ENCODE data around the gene HIVEP2. TPM values are rescaled to one million over a fixed set of nuclear protein-coding genes. Genes with fewer than 3 reads are reported as not detected.
A peak's percentile ranks its signal among the peaks of the same experiment; 100 is the strongest.

Gene HIVEP2
- total and polyA plus RNA-seq, 4 experiments from 2014 or later, result 5.0 to 92.7 (median 56.7) TPM

GRCh38 chr6:142822842-142823241 lies 122.1 kb downstream of the HIVEP2 start:
- H3K36me3 ChIP-seq (ENCODE audit: insufficient read depth, low read length), result no peaks in the 10 kb centered on the region
- H3K4me1 Mint-ChIP-seq, result peaks cover 55 to 78% (median 69%) of the 10 kb centered on the region in 4 donors
- H3K4me3 ChIP-seq (ENCODE audit: low read length in 2 of 2), result no peak overlapping the region
- peaks cover 0 to 2% (median 0%) of the 10 kb centered on the region in 8 donors for H3K9me3 Mint-ChIP-seq
- peaks cover 20 to 29% of the 10 kb centered on the region in 2 donors for H3K36me3 Mint-ChIP-seq
- peak in 1 of 5 donors; percentile 20 for DNase-seq
- intact Hi-C loops (cut with micrococcal nuclease), result loop anchor here (5.0 kb wide), 2 partner anchors 34 to 36 kb away; no protein-coding TSS in a partner anchor
- ChIA-PET POLR2A (ENCODE audit: partially characterized antibody) (interaction anchor here (1.2 kb wide), 1 partner anchor 8 kb away, joined by 4 read pairs; no protein-coding TSS in a partner anchor), CTCF (ENCODE audit: partially characterized antibody) (no interaction called here)
- peaks cover 0 to 3% of the 10 kb centered on the region in 2 donors for H3K27me3 Mint-ChIP-seq
- H3K27ac ChIP-seq (ENCODE audit: low read depth, low read length), result peak overlapping the region; percentile 37
- peak overlapping the region; percentile 79 to 100 (median 92) for H3K27ac Mint-ChIP-seq
- H3K4me3 Mint-ChIP-seq, result peak overlapping the region in 7 of 8 donors; percentile 10 to 70 (median 57)
- no peaks in the 10 kb centered on the region for H3K27me3 ChIP-seq (ENCODE audit: insufficient read depth, low read length)
- H3K9me3 ChIP-seq (ENCODE audit: control insufficient read depth in 1 of 2, low read length in 2 of 2), result no peaks in the 10 kb centered on the region
- peaks cover 82% of the 10 kb centered on the region for H3K4me1 ChIP-seq (ENCODE audit: insufficient read depth, low read length)

DNA sequence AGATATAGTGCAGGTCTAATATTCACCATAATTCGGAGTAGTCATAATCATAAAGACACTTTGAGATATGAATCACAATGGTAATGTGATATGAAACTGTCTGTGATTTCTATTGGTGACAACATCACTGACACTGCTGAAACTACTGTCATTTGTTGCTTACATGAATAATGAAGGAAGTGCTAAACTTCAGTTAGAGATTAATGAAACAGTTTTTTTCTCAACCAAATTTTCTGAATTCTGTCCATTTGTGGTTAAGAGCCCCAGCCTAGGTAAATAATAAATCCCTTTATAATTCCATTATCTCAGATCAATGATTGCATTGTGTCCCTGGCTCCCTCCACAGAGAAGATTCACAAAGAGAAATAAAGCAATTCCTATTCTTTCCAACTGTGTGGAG lies 122.6 kb downstream of the HIVEP2 start:
- Histone ChIP-seq H3K27me3 (ENCODE audit: insufficient read depth, low read length) (no peaks in the 10 kb centered on the region), H3K4me3 (ENCODE audit: low read length in 2 of 2) (no peak overlapping the region), H3K27ac (ENCODE audit: low read depth, low read length) (peak overlapping the region; percentile 37), H3K4me1 (ENCODE audit: insufficient read depth, low read length) (peaks cover 82% of the 10 kb centered on the region), H3K36me3 (ENCODE audit: insufficient read depth, low read length) (no peaks in the 10 kb centered on the region), H3K9me3 (ENCODE audit: control insufficient read depth in 1 of 2, low read length in 2 of 2) (no peaks in the 10 kb centered on the region)
- ChIA-PET POLR2A (ENCODE audit: partially characterized antibody) (interaction anchor here (1.0 to 1.2 kb wide), 2 partner anchors 8 to 23 kb away, joined by 3 to 4 read pairs; no protein-coding TSS in a partner anchor), CTCF (ENCODE audit: partially characterized antibody) (no interaction called here)
- intact Hi-C loops (cut with micrococcal nuclease), result loop anchor here (5.0 kb wide), 2 partner anchors 35 kb away; no protein-coding TSS in a partner anchor
- Mint-ChIP-seq H3K27me3 (peaks cover 0 to 3% of the 10 kb centered on the region in 2 donors), H3K4me1 (peaks cover 54 to 77% (median 69%) of the 10 kb centered on the region in 4 donors), H3K4me3 (peak overlapping the region in 6 of 8 donors; percentile 25 to 70 (median 57)), H3K36me3 (peaks cover 20 to 30% of the 10 kb centered on the region in 2 donors), H3K9me3 (peaks cover 0 to 2% (median 0%) of the 10 kb centered on the region in 8 donors), H3K27ac (peak overlapping the region; percentile 79 to 100 (median 92))
- DNase-seq, result peak in 1 of 5 donors; percentile 21

GRCh38 chr6:142821860-142822259 lies 123.1 kb downstream of the HIVEP2 start:
- peaks cover 0 to 2% (median 0%) of the 10 kb centered on the region in 8 donors for H3K9me3 Mint-ChIP-seq
- Histone ChIP-seq H3K36me3 (ENCODE audit: insufficient read depth, low read length) (no peaks in the 10 kb centered on the region), H3K4me3 (ENCODE audit: low read length in 2 of 2) (no peak overlapping the region), H3K9me3 (ENCODE audit: control insufficient read depth in 1 of 2, low read length in 2 of 2) (no peaks in the 10 kb centered on the region), H3K27me3 (ENCODE audit: insufficient read depth, low read length) (no peaks in the 10 kb centered on the region), H3K27ac (ENCODE audit: low read depth, low read length) (peak overlapping the region; percentile 76), H3K4me1 (ENCODE audit: insufficient read depth, low read length) (peaks cover 83% of the 10 kb centered on the region)
- peaks cover 0 to 3% of the 10 kb centered on the region in 2 donors for H3K27me3 Mint-ChIP-seq
- ChIA-PET POLR2A (ENCODE audit: partially characterized antibody) (interaction anchor here (0.5 to 3.3 kb wide), 4 partner anchors 9 to 122 kb away, joined by 3 to 50 read pairs (median 4); no protein-coding TSS in a partner anchor), CTCF (ENCODE audit: partially characterized antibody) (interaction anchor here (1.7 kb wide), 1 partner anchor 27 kb away, joined by 4 read pairs; no protein-coding TSS in a partner anchor)
- peaks cover 55 to 78% (median 69%) of the 10 kb centered on the region in 4 donors for H3K4me1 Mint-ChIP-seq
- peak overlapping the region; percentile 69 to 100 (median 94) for H3K27ac Mint-ChIP-seq
- H3K36me3 Mint-ChIP-seq, result peaks cover 20 to 28% of the 10 kb centered on the region in 2 donors
- no peak for DNase-seq
- intact Hi-C loops (cut with micrococcal nuclease), result loop anchor here (2.0 to 5.0 kb wide), 3 partner anchors 35 to 65 kb away; no protein-coding TSS in a partner anchor
- peak overlapping the region in 6 of 8 donors; percentile 47 to 91 (median 87) for H3K4me3 Mint-ChIP-seq

- H3K27ac Mint-ChIP-seq, result peak overlapping the region; percentile 69 to 100 (median 94)
- CTCF ChIA-PET (ENCODE audit: partially characterized antibody), result interaction anchor here (0.8 to 3.6 kb wide), 8 partner anchors 9 to 74 kb away, joined by 3 to 13 read pairs (median 5); no protein-coding TSS in a partner anchor
- POLR2A ChIA-PET (ENCODE audit: partially characterized antibody), result interaction anchor here (0.5 to 3.5 kb wide), 15 partner anchors 8 to 271 kb away, joined by 3 to 50 read pairs (median 7); no protein-coding TSS in a partner anchor
- Histone ChIP-seq H3K4me3 (ENCODE audit: low read length in 2 of 2) (no peak overlapping the region), H3K9me3 (ENCODE audit: control insufficient read depth in 1 of 2, low read length in 2 of 2) (no peaks in the 10 kb centered on the region), H3K36me3 (ENCODE audit: insufficient read depth, low read length) (no peaks in the 10 kb centered on the region), H3K4me1 (ENCODE audit: insufficient read depth, low read length) (peaks cover 83% of the 10 kb centered on the region), H3K27me3 (ENCODE audit: insufficient read depth, low read length) (no peaks in the 10 kb centered on the region), H3K27ac (ENCODE audit: low read depth, low read length) (peak overlapping the region; percentile 76)
- H3K27me3 Mint-ChIP-seq, result peaks cover 0 to 3% of the 10 kb centered on the region in 2 donors
- peak overlapping the region; percentile 3 to 92 (median 90) for H3K4me3 Mint-ChIP-seq
- intact Hi-C loops (cut with micrococcal nuclease), result loop anchor here (2.0 to 5.0 kb wide), 3 partner anchors 34 to 66 kb away; no protein-coding TSS in a partner anchor
- H3K36me3 Mint-ChIP-seq, result peaks cover 27 to 28% of the 10 kb centered on the region in 2 donors
- H3K9me3 Mint-ChIP-seq, result peaks cover 0 to 2% (median 0%) of the 10 kb centered on the region in 8 donors
- no peak for DNase-seq
- peaks cover 60 to 78% (median 69%) of the 10 kb centered on the region in 4 donors for H3K4me1 Mint-ChIP-seq
Observed at GRCh38 chr6:142821164-142821716, 123.7 kb downstream of the HIVEP2 start.

DNA sequence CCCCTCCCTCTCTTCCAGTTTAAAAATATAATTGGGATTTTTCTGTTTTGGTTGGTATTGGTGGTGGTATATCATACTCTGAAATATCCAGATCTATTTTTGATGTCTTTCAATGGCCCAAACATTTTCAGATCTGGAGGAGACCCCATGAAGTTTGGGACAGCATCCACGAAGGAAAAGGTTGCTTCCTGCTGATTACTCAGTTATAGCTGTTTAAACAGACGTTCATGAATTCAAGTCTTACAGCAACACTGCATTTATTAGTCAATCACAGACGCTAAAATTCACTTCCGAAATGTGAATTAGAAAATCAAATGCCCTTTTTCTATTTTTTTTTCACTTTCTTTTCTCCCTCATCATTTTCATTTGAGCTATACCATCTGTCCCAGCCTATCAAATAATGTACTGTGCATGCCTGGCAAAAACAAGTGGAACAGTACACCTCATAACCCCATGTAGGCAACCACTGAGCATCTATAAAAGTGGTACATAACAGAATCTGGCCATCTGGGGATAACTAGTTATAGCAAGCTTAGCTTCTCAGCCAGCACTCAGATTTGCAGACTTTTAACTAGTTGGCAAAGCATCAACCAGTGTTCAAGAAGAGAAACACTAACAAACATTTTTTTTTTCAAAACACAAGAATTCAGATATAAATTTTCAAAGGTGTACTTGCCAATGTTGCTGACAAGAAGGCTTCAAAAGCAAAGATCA lies 124.5 kb downstream of the HIVEP2 start:
- Mint-ChIP-seq H3K36me3 (peaks cover 27 to 28% of the 10 kb centered on the region in 2 donors), H3K27me3 (peaks cover 0 to 3% of the 10 kb centered on the region in 2 donors), H3K4me3 (peak overlapping the region; percentile 76 to 92 (median 90)), H3K9me3 (peaks cover 0 to 2% (median 0%) of the 10 kb centered on the region in 8 donors), H3K4me1 (peaks cover 62 to 84% (median 69%) of the 10 kb centered on the region in 4 donors), H3K27ac (peak overlapping the region; percentile 87 to 100 (median 94))
- POLR2A ChIA-PET (ENCODE audit: partially characterized antibody), result interaction anchor here (0.5 to 3.5 kb wide), 20 partner anchors 9 to 272 kb away, joined by 3 to 50 read pairs (median 6); no protein-coding TSS in a partner anchor
- Histone ChIP-seq H3K9me3 (ENCODE audit: control insufficient read depth in 1 of 2, low read length in 2 of 2) (no peaks in the 10 kb centered on the region), H3K4me1 (ENCODE audit: insufficient read depth, low read length) (peaks cover 87% of the 10 kb centered on the region), H3K36me3 (ENCODE audit: insufficient read depth, low read length) (no peaks in the 10 kb centered on the region), H3K27me3 (ENCODE audit: insufficient read depth, low read length) (no peaks in the 10 kb centered on the region), H3K4me3 (ENCODE audit: low read length in 2 of 2) (peak overlapping the region; percentile 37 to 48), H3K27ac (ENCODE audit: low read depth, low read length) (peak overlapping the region; percentile 76)
- CTCF ChIA-PET (ENCODE audit: partially characterized antibody), result interaction anchor here (0.8 to 3.6 kb wide), 13 partner anchors 9 to 206 kb away, joined by 3 to 13 read pairs (median 5); no protein-coding TSS in a partner anchor
- DNase-seq, result peak in 2 of 5 donors; percentile 14 to 60
- intact Hi-C loops (cut with micrococcal nuclease), result loop anchor here (1.0 to 5.0 kb wide), 4 partner anchors 19 to 66 kb away; no protein-coding TSS in a partner anchor

GRCh38 chr6:142819603-142820337 lies 125.2 kb downstream of the HIVEP2 start:
- Mint-ChIP-seq H3K36me3 (peaks cover 32% of the 10 kb centered on the region in 2 donors), H3K4me3 (peak overlapping the region; percentile 76 to 92 (median 90)), H3K4me1 (peaks cover 62 to 84% (median 71%) of the 10 kb centered on the region in 4 donors), H3K9me3 (peaks cover 0 to 2% (median 0%) of the 10 kb centered on the region in 8 donors), H3K27ac (peak overlapping the region; percentile 87 to 100 (median 94)), H3K27me3 (peaks cover 0 to 3% of the 10 kb centered on the region in 2 donors)
- POLR2A ChIA-PET (ENCODE audit: partially characterized antibody), result interaction anchor here (0.5 to 3.5 kb wide), 28 partner anchors 9 to 127 kb away, joined by 3 to 50 read pairs (median 4); partner anchors contain the start of gene HIVEP2
- Histone ChIP-seq H3K9me3 (ENCODE audit: control insufficient read depth in 1 of 2, low read length in 2 of 2) (no peaks in the 10 kb centered on the region), H3K27ac (ENCODE audit: low read depth, low read length) (peak overlapping the region; percentile 76), H3K27me3 (ENCODE audit: insufficient read depth, low read length) (no peaks in the 10 kb centered on the region), H3K4me1 (ENCODE audit: insufficient read depth, low read length) (peaks cover 88% of the 10 kb centered on the region), H3K4me3 (ENCODE audit: low read length in 2 of 2) (peak overlapping the region; percentile 37 to 48), H3K36me3 (ENCODE audit: insufficient read depth, low read length) (no peaks in the 10 kb centered on the region)
- intact Hi-C loops (cut with micrococcal nuclease), result loop anchor here (1.0 to 5.0 kb wide), 4 partner anchors 20 to 67 kb away; no protein-coding TSS in a partner anchor
- CTCF ChIA-PET (ENCODE audit: partially characterized antibody), result interaction anchor here (0.8 to 3.6 kb wide), 16 partner anchors 7 to 207 kb away, joined by 3 to 13 read pairs (median 4); no protein-coding TSS in a partner anchor
- peak; percentile 45 to 84 (median 52) for DNase-seq
